GM12878 (cell line): ENCODE measurements around the gene MAB21L3. TPM values are rescaled to one million over a fixed set of nuclear protein-coding genes. Genes with fewer than 3 reads are reported as not detected.

ENCODE experiments used
- ATAC-seq: fragments of 200-7000 bp; cut with Tn5 transposase; 3 replicates; pipeline ENCODE4 v1.9.1; 2020; ENCODE audit warnings: mild to moderate bottlenecking, moderate library complexity
- BruUV-seq: library from RNA; stranded (reverse); fragments of 400-500 nt; replicated peaks from 2 replicates; lab custom pipeline; 2021; lab: Mats Ljungman, UMichigan
- CTCF ChIA-PET: fragments of 300-600 bp; sonication (Branson Sonifier 250); formaldehyde crosslinking; extraction: SDS; loops from one replicate; lab custom pipeline; 2021; ENCODE audit warnings: inconsistent platforms; lab: Yijun Ruan, JAX
- POLR2A ChIA-PET: fragments of 350-600 bp; formaldehyde crosslinking; extraction: SDS; loops from one replicate; lab custom pipeline; 2021; ENCODE audit warnings: inconsistent platforms; lab: Charles Lee
- RAD21 ChIA-PET: fragments of 300-600 bp; sonication (Branson Sonifier 250); formaldehyde crosslinking; loops from one replicate; lab custom pipeline; 2023; ENCODE audit warnings: antibody characterized with exemption; ENCODE audit not compliant: unreplicated experiment; lab: Charles Lee
- SMC1A ChIA-PET: fragments of 300-600 bp; sonication (Branson Sonifier 250); formaldehyde crosslinking; loops from one replicate; lab custom pipeline; 2023; ENCODE audit not compliant: unreplicated experiment, uncharacterized antibody; lab: Charles Lee
- DNase-seq: peaks from one replicate; pipeline ENCODE4 v3.0.0-alpha.2; 2011; ENCODE audit warnings: low read depth, low spot score
- FAIRE-seq: peaks from 3 replicates; lab custom pipeline; 2011; peaks lifted over from hg19 to GRCh38; lab: Jason Lieb, UNC
- H2AFZ ChIP-seq: 2 replicates; pipeline ENCODE4 v1.6.0; 2011; ENCODE audit warnings: low read depth, low read length, control low read depth; ENCODE audit not compliant: control insufficient read depth
- H3K27ac ChIP-seq: 2 replicates; pipeline ENCODE4 v1.5.1; 2011; ENCODE audit warnings: control low read depth; ENCODE audit not compliant: control insufficient read depth, insufficient read depth
- H3K27me3 ChIP-seq, 2 experiments: replicated peaks in 1 of 2; 2 replicates each; pipeline versions ENCODE4 v1.6.0 to v1.6.1; 2011; ENCODE audit warnings: low read length in 1 of 2; ENCODE audit not compliant: control insufficient read depth in 2 of 2, insufficient read depth in 2 of 2
- H3K36me3 ChIP-seq, 2 experiments: 2 replicates each; pipeline ENCODE4 v1.5.1; 2011; ENCODE audit warnings: low read length in 1 of 2; ENCODE audit not compliant: control insufficient read depth in 2 of 2, insufficient read depth in 2 of 2
- H3K4me1 ChIP-seq: 2 replicates; pipeline ENCODE4 v1.6.1; 2011; ENCODE audit warnings: mild to moderate bottlenecking, low read length, moderate library complexity, mixed read lengths; ENCODE audit not compliant: control insufficient read depth, insufficient read depth
- H3K4me2 ChIP-seq: 2 replicates; pipeline ENCODE4 v1.6.0; 2011; ENCODE audit warnings: control low read depth; ENCODE audit not compliant: control insufficient read depth, insufficient read depth
- H3K4me3 ChIP-seq: fragments of 200-600 bp; sonication (generic); 2 replicates; pipeline ENCODE4 v1.5.1; 2016
- H3K79me2 ChIP-seq: 2 replicates; pipeline ENCODE4 v1.6.0; 2011; ENCODE audit warnings: low read length; ENCODE audit not compliant: control insufficient read depth, insufficient read depth
- H3K9ac ChIP-seq: 2 replicates; pipeline ENCODE4 v1.8.0; 2011; ENCODE audit warnings: low read length, control low read depth, mixed read lengths; ENCODE audit not compliant: control insufficient read depth, insufficient read depth
- H3K9me3 ChIP-seq: replicated peaks from 3 replicates; pipeline ENCODE4 v1.5.1; 2011; ENCODE audit warnings: mild to moderate bottlenecking, low read length; ENCODE audit not compliant: control insufficient read depth, insufficient read depth
- H4K20me1 ChIP-seq: 2 replicates; pipeline ENCODE4 v1.6.0; 2011; ENCODE audit not compliant: control insufficient read depth, insufficient read depth
- BHLHE40 ChIP-seq, 2 experiments: fragments of 450-650 bp in 1 of 2; IDR thresholded peaks; 2 replicates each; pipeline ENCODE4 v1.6.1; 2011 to 2017; ENCODE audit warnings: low read depth in 2 of 2, borderline replicate concordance in 1 of 2, improper control_type of control experiment in 1 of 2, low read length in 1 of 2, mild to moderate bottlenecking in 1 of 2
- MLLT1 ChIP-seq: fragments of 450-650 bp; IDR thresholded peaks from 2 replicates; pipeline ENCODE4 v1.6.1; 2016; ENCODE audit warnings: mild to moderate bottlenecking
- NBN ChIP-seq: fragments of 450-650 bp; IDR thresholded peaks from 2 replicates; pipeline ENCODE4 v1.6.1; 2016
- WGBS: methylation state at CpG from one replicate; pipeline ENCODE4 v1.1.6; 2016; ENCODE audit warnings: low lambda C conversion rate; ENCODE audit not compliant: insufficient replicate concordance, insufficient coverage; ENCODE audit errors: missing lambda C conversion rate; 5-methylcytosine and 5-hydroxymethylcytosine counted together
- in situ Hi-C: fragments of 300-500 bp; cut with MboI; formaldehyde crosslinking; loops from 9 replicates; pipeline ENCODE4 v1.14.3; 2018; ENCODE audit warnings: mixed read lengths
- intact Hi-C: fragments of 100-400 bp; cut with micrococcal nuclease; formaldehyde crosslinking; loops from one replicate; pipeline ENCODE4 v1.14.2; 2022; ENCODE audit not compliant: unreplicated experiment
- polyA plus RNA-seq, 11 experiments: library from polyadenylated mRNA; depleted of rRNA in 4 of 11; unstranded in 6 of 11; stranded (reverse) in 5 of 11; fragments of >200 nt; fragmentation: Nextera tagmentation in 4 of 11; fragmentation: Illumina TruSeq in 1 of 11; extraction: Ambion mirVana in 4 of 11; extraction: Trizol in 1 of 11; gene quantifications; 1 replicate in 1 of 11; 2 replicates in 10 of 11; pipeline versions ENCODE4 v1.2.1 to v1.2.3, GENCODE V29; 2011 to 2016; ENCODE audit warnings: inconsistent platforms in 2 of 11, missing spikeins in 2 of 11, low read depth in 1 of 11
- total RNA-seq, 4 experiments: library from RNA; depleted of rRNA in 3 of 4; stranded (reverse); fragments of >200 nt in 3 of 4; fragmentation: Illumina TruSeq in 1 of 4; extraction: Trizol in 1 of 4; gene quantifications; 2 replicates each; pipeline versions ENCODE4 v1.2.1 to v1.2.3, GENCODE V29; 2013 to 2021

MAB21L3 gene
- total and polyA plus RNA-seq, 10 of the 15 experiments (the other 5 are each of a cell fraction or from before 2014, with no cell fraction given): 0.18 to 18.6 (median 1.3) TPM

DNA sequence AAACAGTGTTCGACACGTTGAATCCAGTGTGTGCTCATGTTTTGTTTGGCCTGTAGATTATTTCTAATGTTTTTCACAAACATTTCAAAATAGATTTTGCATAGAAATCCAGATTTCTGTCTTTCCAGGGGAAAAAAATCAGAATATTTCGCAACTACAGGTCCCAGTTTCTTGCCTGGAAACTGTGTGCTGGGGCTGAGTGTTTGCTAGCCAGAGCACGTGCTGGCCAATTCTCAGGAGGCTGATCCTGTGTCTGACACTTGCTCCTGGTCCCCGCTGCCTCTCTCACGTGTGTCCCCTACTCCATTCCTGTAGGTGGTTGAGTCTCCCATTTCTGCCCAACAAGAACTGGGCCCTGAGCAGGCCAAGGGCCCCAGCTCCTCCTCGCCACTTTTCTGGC is 2.4 kb downstream of the MAB21L3 start:
- Histone ChIP-seq H3K9me3 (no peaks in the 10 kb centered on the region), H3K27me3 (no peaks in the 10 kb centered on the region), H4K20me1 (no peaks in the 10 kb centered on the region), H2AFZ (no peak overlapping the region), H3K27ac (no peak overlapping the region), H3K4me1 (peaks cover 11% of the 10 kb centered on the region), H3K4me3 (no peak overlapping the region), H3K36me3 (no peaks in the 10 kb centered on the region), H3K9ac (no peak overlapping the region), H3K79me2 (no peaks in the 10 kb centered on the region), H3K4me2 (no peak overlapping the region)
- SMC1A ChIA-PET: interaction anchor here (1.7 to 2.1 kb wide), 2 partner anchors 10 to 25 kb away, joined by 8 read pairs; no protein-coding TSS in a partner anchor
- no TSS peak for BruUV-seq
- RAD21 ChIA-PET: interaction anchor here (0.7 kb wide), 1 partner anchor 25 kb away, joined by 3 read pairs; no protein-coding TSS in a partner anchor
- in situ Hi-C loops (no loop called here), intact Hi-C loops (no loop called here)
- no peak for ATAC-seq
- 44% methylated on average over 7 of the region's 7 CpGs for WGBS
- no peak for FAIRE-seq
- no peak for DNase-seq
- CTCF ChIA-PET: interaction anchor here (1.3 to 1.9 kb wide), 3 partner anchors 17 to 371 kb away, joined by 3 to 6 read pairs (median 5); no protein-coding TSS in a partner anchor
- TF ChIP-seq BHLHE40 (IDR thresholded peaks at IDR 0.05; ENCODE audit: borderline replicate concordance in 1 of 2, low read depth in 2 of 2, low read length in 1 of 2) (peak; percentile 30 to 47; a peak in 2 of 4 replicates), MLLT1 (peak; percentile 50; the same call in 1 of the 2 replicates), NBN (no peak)
- POLR2A ChIA-PET: interaction anchor here (0.6 to 1.2 kb wide), 2 partner anchors 10 kb away, joined by 3 read pairs; no protein-coding TSS in a partner anchor
